Caco-2 (cell line): ENCODE data around the gene NDFIP1. TPM values are rescaled to one million over a fixed set of nuclear protein-coding genes. Genes with fewer than 3 reads are reported as not detected.
"Not testable (repeated sequence)": the region's sequence is repeated elsewhere in the genome, so short reads cannot be mapped to it uniquely, and the experiment has no call there.

Experiments
- BruUV-seq: library from RNA; stranded (reverse); fragments of 400-500 nt; replicated peaks from 2 replicates; lab custom pipeline; 2021; lab: Mats Ljungman, UMichigan
- CTCF ChIA-PET: fragments of 300-600 bp; sonication (Branson Sonifier 250); formaldehyde crosslinking; loops from one replicate; lab custom pipeline; 2022; ENCODE audit warnings: antibody characterized with exemption; lab: Charles Lee
- POLR2A ChIA-PET: fragments of 300-600 bp; sonication (Branson Sonifier 250); formaldehyde crosslinking; loops from one replicate; lab custom pipeline; 2022; ENCODE audit warnings: antibody characterized with exemption; lab: Charles Lee
- DNase-seq, 2 experiments: peaks; one replicate each; pipeline versions ENCODE4 v3.0.0 to v3.0.0-alpha.2; 2020 to 2022
- H3K27me3 ChIP-seq: replicated peaks from 2 replicates; pipeline ENCODE4 v1.6.0; 2011; ENCODE audit warnings: low read length; ENCODE audit not compliant: control insufficient read depth, insufficient read depth
- H3K36me3 ChIP-seq: 2 replicates; pipeline ENCODE4 v1.5.1; 2011; ENCODE audit warnings: low read length; ENCODE audit not compliant: control insufficient read depth, insufficient read depth
- H3K4me1 ChIP-seq: fragments of 250-450 bp; sonication (Bioruptor Pico); 2 replicates; pipeline ENCODE4 v1.5.1; 2020; ENCODE audit warnings: mild to moderate bottlenecking
- H3K4me3 ChIP-seq: 2 replicates; pipeline ENCODE4 v1.5.1; 2011; ENCODE audit warnings: low read depth, mild to moderate bottlenecking, control low read depth, low read length
- H3K9me3 ChIP-seq: fragments of 250-450 bp; sonication (Bioruptor Pico); 2 replicates; pipeline ENCODE4 v1.5.1; 2020; ENCODE audit warnings: mild to moderate bottlenecking, moderate library complexity
- H3K27ac Mint-ChIP-seq: one replicate; pipeline ENCODE4 v1.8.0; 2022; ENCODE audit warnings: mixed read lengths; ENCODE audit not compliant: unreplicated experiment
- H3K27me3 Mint-ChIP-seq: one replicate; pipeline ENCODE4 v1.8.0; 2022; ENCODE audit warnings: mixed read lengths; ENCODE audit not compliant: insufficient read depth, unreplicated experiment
- H3K36me3 Mint-ChIP-seq: one replicate; pipeline ENCODE4 v1.8.0; 2022; ENCODE audit warnings: mild to moderate bottlenecking, mixed read lengths; ENCODE audit not compliant: insufficient read depth, unreplicated experiment
- H3K4me1 Mint-ChIP-seq: one replicate; pipeline ENCODE4 v1.8.0; 2022; ENCODE audit warnings: low read depth, mixed read lengths; ENCODE audit not compliant: unreplicated experiment
- H3K4me3 Mint-ChIP-seq: one replicate; pipeline ENCODE4 v1.8.0; 2022; ENCODE audit warnings: mild to moderate bottlenecking, moderate library complexity, mixed read lengths; ENCODE audit not compliant: unreplicated experiment
- H3K9me3 Mint-ChIP-seq: one replicate; pipeline ENCODE4 v1.8.0; 2022; ENCODE audit warnings: mixed read lengths; ENCODE audit not compliant: unreplicated experiment
- intact Hi-C: fragments of 100-400 bp; cut with micrococcal nuclease; formaldehyde crosslinking; loops from one replicate; pipeline ENCODE4 v1.10.0; 2022; ENCODE audit not compliant: unreplicated experiment
- total RNA-seq: library from RNA; stranded (reverse); gene quantifications from 2 replicates; pipeline ENCODE4 v1.2.3, GENCODE V29; 2022
- TF ChIP-seq, protein P1 (sequence below), 2 experiments: fragments of 200-600 bp in 1 of 2; IDR thresholded peaks; 1 replicate in 1 of 2; 2 replicates in 1 of 2; pipeline versions ENCODE4 v1.5.1 to v1.8.0; 2011 to 2022; ENCODE audit warnings: antibody characterized with exemption in 1 of 2, control low read depth in 1 of 2, inconsistent platforms in 1 of 2, low read depth in 1 of 2, low read length in 1 of 2, mild to moderate bottlenecking in 1 of 2, moderate library complexity in 1 of 2; ENCODE audit not compliant: insufficient read depth in 1 of 2, severe bottlenecking in 1 of 2, unreplicated experiment in 1 of 2

The NDFIP1 gene
- total RNA-seq, 1 experiment from 2014 or later, result 51.6 TPM

DNA sequence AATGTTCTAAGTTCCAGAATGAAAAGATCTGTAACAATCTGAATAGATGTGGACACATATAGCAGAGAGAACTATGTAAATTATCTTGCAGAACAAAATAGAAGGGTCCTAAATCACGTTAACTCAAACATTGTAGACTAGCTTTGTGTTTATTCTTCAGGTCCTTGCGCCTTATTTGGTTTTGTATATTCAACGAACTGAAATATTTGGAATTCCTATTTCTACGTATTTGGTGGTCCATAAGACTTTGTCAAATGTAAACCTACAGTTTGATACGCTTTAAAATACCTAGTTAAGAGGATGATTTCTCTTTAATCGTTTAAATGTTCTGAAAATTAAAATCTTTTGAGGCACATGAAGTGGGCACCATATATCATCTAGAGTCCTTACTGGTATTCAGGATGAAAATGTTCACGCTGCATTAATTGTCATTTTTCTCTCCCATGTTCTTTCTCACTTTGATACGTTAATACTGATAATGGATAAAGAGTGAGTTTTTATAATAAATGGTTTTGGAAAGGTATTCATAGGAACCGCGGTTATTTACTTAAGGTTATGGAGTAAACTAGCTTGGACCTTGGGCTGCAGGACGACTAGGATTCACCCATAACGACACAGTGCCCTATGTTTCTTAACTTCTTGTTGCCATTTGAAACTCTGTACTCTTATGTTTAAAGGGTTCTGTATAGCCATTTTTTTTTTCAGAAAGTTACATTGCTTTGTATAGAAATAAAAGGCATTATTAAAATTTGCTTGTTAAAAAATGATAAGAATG is 45.3 kb downstream of the NDFIP1 start:
- Mint-ChIP-seq H3K27me3 (no peaks in the 10 kb centered on the region), H3K36me3 (peaks cover 6% of the 10 kb centered on the region), H3K4me3 (no peak overlapping the region), H3K27ac (no peak overlapping the region), H3K9me3 (no peaks in the 10 kb centered on the region), H3K4me1 (no peaks in the 10 kb centered on the region)
- no peak overlapping the region for H3K4me3 ChIP-seq
- H3K4me1 ChIP-seq, result peaks cover 4% of the 10 kb centered on the region; the same call in 1 of the 2 replicates
- no peak for DNase-seq
- POLR2A ChIA-PET, result no interaction called here
- intact Hi-C loops, result loop anchor here (2.0 to 5.0 kb wide), 3 partner anchors 53 to 543 kb away; no protein-coding TSS in a partner anchor
- H3K9me3 ChIP-seq, result no peaks in the 10 kb centered on the region
- H3K36me3 ChIP-seq, result no peaks in the 10 kb centered on the region; the same call in 1 of the 2 replicates
- CTCF ChIA-PET, result no interaction called here
- TF ChIP-seq, protein P1, sequence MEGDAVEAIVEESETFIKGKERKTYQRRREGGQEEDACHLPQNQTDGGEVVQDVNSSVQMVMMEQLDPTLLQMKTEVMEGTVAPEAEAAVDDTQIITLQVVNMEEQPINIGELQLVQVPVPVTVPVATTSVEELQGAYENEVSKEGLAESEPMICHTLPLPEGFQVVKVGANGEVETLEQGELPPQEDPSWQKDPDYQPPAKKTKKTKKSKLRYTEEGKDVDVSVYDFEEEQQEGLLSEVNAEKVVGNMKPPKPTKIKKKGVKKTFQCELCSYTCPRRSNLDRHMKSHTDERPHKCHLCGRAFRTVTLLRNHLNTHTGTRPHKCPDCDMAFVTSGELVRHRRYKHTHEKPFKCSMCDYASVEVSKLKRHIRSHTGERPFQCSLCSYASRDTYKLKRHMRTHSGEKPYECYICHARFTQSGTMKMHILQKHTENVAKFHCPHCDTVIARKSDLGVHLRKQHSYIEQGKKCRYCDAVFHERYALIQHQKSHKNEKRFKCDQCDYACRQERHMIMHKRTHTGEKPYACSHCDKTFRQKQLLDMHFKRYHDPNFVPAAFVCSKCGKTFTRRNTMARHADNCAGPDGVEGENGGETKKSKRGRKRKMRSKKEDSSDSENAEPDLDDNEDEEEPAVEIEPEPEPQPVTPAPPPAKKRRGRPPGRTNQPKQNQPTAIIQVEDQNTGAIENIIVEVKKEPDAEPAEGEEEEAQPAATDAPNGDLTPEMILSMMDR (IDR thresholded peaks at IDR 0.05; ENCODE audit: insufficient read depth in 1 of 2, low read depth in 1 of 2, low read length in 1 of 2, severe bottlenecking in 1 of 2, unreplicated experiment in 1 of 2), result no peak
- no peaks in the 10 kb centered on the region for H3K27me3 ChIP-seq
- no TSS peak for BruUV-seq

DNA sequence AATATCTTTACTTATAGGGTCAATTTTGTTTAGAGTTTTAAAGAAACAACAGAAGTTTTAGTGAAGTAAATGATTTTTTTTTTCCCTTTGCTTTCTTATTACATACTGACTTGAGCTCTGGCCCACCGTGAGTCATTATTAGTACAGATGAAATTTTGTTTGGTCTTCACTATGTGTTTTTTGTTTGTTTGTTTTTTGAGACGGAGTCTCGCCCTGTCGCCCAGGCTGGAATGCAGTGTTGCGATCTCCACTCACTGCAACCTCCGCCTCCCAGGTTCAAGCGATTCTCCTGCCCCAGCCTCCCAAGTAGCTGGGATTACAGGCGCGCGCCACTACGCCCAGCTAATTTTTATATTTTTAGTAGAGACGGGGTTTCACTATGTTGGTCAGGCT is 45.9 kb downstream of the NDFIP1 start:
- H3K27me3 ChIP-seq, H3K4me3 ChIP-seq, H3K4me1 ChIP-seq, H3K4me1 Mint-ChIP-seq, POLR2A ChIA-PET, H3K9me3 ChIP-seq, DNase-seq, BruUV-seq, CTCF ChIA-PET, H3K36me3 ChIP-seq, H3K36me3 Mint-ChIP-seq, H3K4me3 Mint-ChIP-seq, H3K9me3 Mint-ChIP-seq, H3K27me3 Mint-ChIP-seq, H3K27ac Mint-ChIP-seq: not testable (repeated sequence)
- intact Hi-C loops, result loop anchor here (5.0 kb wide), 2 partner anchors 168 to 543 kb away; no protein-coding TSS in a partner anchor

DNA sequence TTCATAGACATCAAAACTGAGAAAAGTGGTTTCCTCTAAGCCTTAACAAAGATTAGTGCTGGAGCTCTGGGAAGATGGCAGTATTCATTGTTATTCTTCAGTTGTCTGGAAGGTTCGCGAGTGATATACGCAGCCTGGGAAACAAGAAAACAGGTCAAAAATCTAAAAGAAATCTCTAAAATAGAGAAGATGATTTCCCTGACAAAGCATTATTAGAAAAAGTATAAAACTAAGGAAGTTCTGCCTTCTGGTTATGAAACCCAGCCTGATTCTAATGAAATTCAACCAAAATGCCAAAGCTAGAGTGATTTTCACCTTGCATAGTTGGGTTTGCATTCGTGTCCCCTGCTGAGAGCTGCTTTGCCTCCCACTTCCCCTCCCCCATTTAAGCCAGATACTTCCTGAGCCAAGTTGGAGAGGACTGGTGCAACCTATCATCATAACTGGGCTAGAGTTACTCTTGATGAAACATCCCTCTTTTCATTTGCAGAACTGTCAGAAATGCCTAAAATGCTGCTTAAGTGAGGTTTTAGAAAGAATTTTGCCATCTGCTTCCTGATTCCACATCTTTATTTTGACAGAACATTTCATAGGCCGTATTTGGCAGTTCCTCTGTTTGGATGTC is 48.4 kb downstream of the NDFIP1 start:
- intact Hi-C loops, result no loop called here
- Histone ChIP-seq H3K4me1 (peaks cover 26% of the 10 kb centered on the region; the same call in 1 of the 2 replicates), H3K27me3 (no peaks in the 10 kb centered on the region), H3K36me3 (no peaks in the 10 kb centered on the region; the same call in 1 of the 2 replicates), H3K9me3 (no peaks in the 10 kb centered on the region), H3K4me3 (no peak overlapping the region)
- H3K4me1 Mint-ChIP-seq, result peaks cover 19% of the 10 kb centered on the region
- H3K36me3 Mint-ChIP-seq, result peaks cover 6% of the 10 kb centered on the region
- H3K27me3 Mint-ChIP-seq, result no peaks in the 10 kb centered on the region
- no peaks in the 10 kb centered on the region for H3K9me3 Mint-ChIP-seq
- ChIA-PET CTCF (interaction anchor here (1.5 kb wide), 1 partner anchor 392 kb away, joined by 3 read pairs; no protein-coding TSS in a partner anchor), POLR2A (no interaction called here)
- no peak overlapping the region for H3K4me3 Mint-ChIP-seq
- no peak for DNase-seq
- no peak overlapping the region for H3K27ac Mint-ChIP-seq
- BruUV-seq, result no TSS peak
- TF ChIP-seq, protein P1 (IDR thresholded peaks at IDR 0.05; ENCODE audit: insufficient read depth in 1 of 2, low read depth in 1 of 2, low read length in 1 of 2, severe bottlenecking in 1 of 2, unreplicated experiment in 1 of 2), result no peak
